B cell (primary cell): ENCODE data around the gene RBM39. TPM values are rescaled to one million over a fixed set of nuclear protein-coding genes. Genes with fewer than 3 reads are reported as not detected.

Experiments
- ATAC-seq: fragments of 200-7000 bp; cut with Tn5 transposase; one replicate; pipeline ENCODE4 v1.10.0; 2021; ENCODE audit warnings: low read depth, mild to moderate bottlenecking, moderate number of reproducible peaks, moderate library complexity
- CTCF ChIA-PET: fragments of 350-600 bp; sonication (Branson Sonifier 250); formaldehyde crosslinking; loops from one replicate; lab custom pipeline; 2021; ENCODE audit warnings: antibody characterized with exemption, inconsistent platforms; lab: Charles Lee
- POLR2A ChIA-PET: fragments of 350-600 bp; sonication (Branson Sonifier 250); formaldehyde crosslinking; loops from one replicate; lab custom pipeline; 2021; ENCODE audit warnings: antibody characterized with exemption; lab: Charles Lee
- DNase-seq: peaks from one replicate; pipeline ENCODE4 v3.0.0; 2013
- H2AFZ ChIP-seq: 2 replicates; pipeline ENCODE4 v1.6.1; 2012; ENCODE audit warnings: mild to moderate bottlenecking, low read depth, low read length; ENCODE audit not compliant: insufficient read depth, poor library complexity, severe bottlenecking
- H3K27ac ChIP-seq, 2 donors: 1 replicate in 1 of 2; 2 replicates in 1 of 2; pipeline ENCODE4 v1.5.1; 2012 to 2013; ENCODE audit warnings: low read length in 2 of 2, mild to moderate bottlenecking in 2 of 2, moderate library complexity in 1 of 2
- H3K27me3 ChIP-seq, 4 experiments: fragments of 200-600 bp in 1 of 4; sonication (generic) in 1 of 4; replicated peaks in 1 of 4; 1 replicate in 2 of 4; 2 replicates in 2 of 4; pipeline versions ENCODE4 v1.6.1 to v1.7.0; 2013 to 2016; ENCODE audit warnings: low read length in 3 of 4, mild to moderate bottlenecking in 2 of 4, mixed read lengths in 1 of 4, moderate library complexity in 1 of 4; ENCODE audit not compliant: insufficient read depth in 4 of 4, control insufficient read depth in 3 of 4; ENCODE audit errors: control extremely low read depth in 1 of 4
- H3K36me3 ChIP-seq, 2 experiments: replicated peaks in 1 of 2; 1 replicate in 1 of 2; 2 replicates in 1 of 2; pipeline versions ENCODE4 v1.6.1 to v1.7.1; 2013; ENCODE audit warnings: low read length in 1 of 2; ENCODE audit not compliant: insufficient read depth in 2 of 2, control insufficient read depth in 1 of 2; ENCODE audit errors: control extremely low read depth in 1 of 2, extremely low read depth in 1 of 2
- H3K4me1 ChIP-seq, 2 donors: fragments of 200-600 bp in 1 of 2; sonication (generic) in 1 of 2; 1 replicate in 1 of 2; 2 replicates in 1 of 2; pipeline versions ENCODE4 v1.5.1 to v1.6.1; 2013 to 2017; ENCODE audit warnings: low read length in 2 of 2; ENCODE audit not compliant: control insufficient read depth in 2 of 2, insufficient read depth in 2 of 2
- H3K4me2 ChIP-seq: replicated peaks from 2 replicates; pipeline ENCODE3; 2012; ENCODE audit warnings: mild to moderate bottlenecking, low read depth, low read length; ENCODE audit not compliant: poor library complexity, severe bottlenecking
- H3K4me3 ChIP-seq, 5 experiments: fragments of 200-600 bp in 1 of 5; sonication (generic) in 1 of 5; 1 replicate in 3 of 5; 2 replicates in 2 of 5; pipeline versions ENCODE4 v1.5.1 to v1.7.0; 2011 to 2016; ENCODE audit warnings: low read length in 4 of 5, mild to moderate bottlenecking in 4 of 5, low read depth in 2 of 5, control low read depth in 1 of 5, moderate library complexity in 1 of 5; ENCODE audit not compliant: insufficient read depth in 1 of 5; ENCODE audit errors: control extremely low read depth in 1 of 5, extremely low read depth in 1 of 5
- H3K79me2 ChIP-seq: fragments of 200-600 bp; sonication (generic); one replicate; pipeline ENCODE4 v1.6.0; 2016; ENCODE audit warnings: low read length; ENCODE audit not compliant: control insufficient read depth, insufficient read depth
- H3K9ac ChIP-seq: fragments of 200-600 bp; sonication (generic); 2 replicates; pipeline ENCODE4 v1.6.1; 2017; ENCODE audit warnings: mild to moderate bottlenecking, low read length, moderate library complexity
- H3K9me3 ChIP-seq, 3 donors: one replicate each; pipeline versions ENCODE4 v1.6.1 to v1.7.1; 2013; ENCODE audit warnings: low read length in 2 of 3; ENCODE audit not compliant: control insufficient read depth in 2 of 3, insufficient read depth in 1 of 3; ENCODE audit errors: control extremely low read depth in 1 of 3
- H4K20me1 ChIP-seq: 2 replicates; pipeline ENCODE4 v1.6.0; 2012; ENCODE audit warnings: mild to moderate bottlenecking, low read length; ENCODE audit not compliant: insufficient read depth, control insufficient read depth, poor library complexity, severe bottlenecking
- H3K27ac Mint-ChIP-seq: one replicate; pipeline ENCODE4 v1.8.0; 2021; ENCODE audit warnings: mixed read lengths
- H3K27me3 Mint-ChIP-seq: one replicate; pipeline ENCODE4 v1.8.0; 2021; ENCODE audit warnings: mixed read lengths
- H3K4me1 Mint-ChIP-seq: one replicate; pipeline ENCODE4 v1.8.0; 2021; ENCODE audit warnings: mixed read lengths
- H3K4me3 Mint-ChIP-seq: one replicate; pipeline ENCODE4 v1.8.0; 2021; ENCODE audit warnings: mixed read lengths
- H3K9me3 Mint-ChIP-seq: one replicate; pipeline ENCODE4 v1.8.0; 2022; ENCODE audit warnings: mixed read lengths; ENCODE audit not compliant: insufficient read depth
- EZH2 ChIP-seq: IDR thresholded peaks from 2 replicates; pipeline ENCODE4 v1.6.1; 2012; ENCODE audit warnings: borderline replicate concordance, low read depth, mild to moderate bottlenecking, moderate library complexity, low read length; ENCODE audit not compliant: insufficient read depth, poor library complexity, severe bottlenecking
- WGBS: methylation state at CpG from one replicate; pipeline ENCODE4 v1.1.5; 2013; ENCODE audit warnings: missing lambda C conversion rate; ENCODE audit not compliant: insufficient coverage; 5-methylcytosine and 5-hydroxymethylcytosine counted together
- intact Hi-C: fragments of 100-400 bp; cut with micrococcal nuclease; formaldehyde crosslinking; loops from one replicate; pipeline ENCODE4 v1.10.0; 2022
- polyA plus RNA-seq: library from polyadenylated mRNA; depleted of rRNA; stranded (reverse); fragments of >200 nt; gene quantifications from 2 replicates; pipeline ENCODE4 v1.2.3, GENCODE V29; 2012
- total RNA-seq, 2 donors: library from RNA; stranded (reverse); fragments of 120-200 nt in 1 of 2; gene quantifications; 1 replicate in 1 of 2; 2 replicates in 1 of 2; pipeline versions ENCODE4 v1.2.3 to v1.2.4, GENCODE V29; 2013 to 2022
- TF ChIP-seq, protein P1 (sequence below): fragments of 200-600 bp; IDR thresholded peaks from one replicate; pipeline ENCODE4 v1.8.0; 2022; ENCODE audit warnings: antibody characterized with exemption, mild to moderate bottlenecking

Gene RBM39
- total and polyA plus RNA-seq, 2 donors (not counting 1 experiment from before 2014, with no cell fraction given), result 217 to 689 TPM

DNA sequence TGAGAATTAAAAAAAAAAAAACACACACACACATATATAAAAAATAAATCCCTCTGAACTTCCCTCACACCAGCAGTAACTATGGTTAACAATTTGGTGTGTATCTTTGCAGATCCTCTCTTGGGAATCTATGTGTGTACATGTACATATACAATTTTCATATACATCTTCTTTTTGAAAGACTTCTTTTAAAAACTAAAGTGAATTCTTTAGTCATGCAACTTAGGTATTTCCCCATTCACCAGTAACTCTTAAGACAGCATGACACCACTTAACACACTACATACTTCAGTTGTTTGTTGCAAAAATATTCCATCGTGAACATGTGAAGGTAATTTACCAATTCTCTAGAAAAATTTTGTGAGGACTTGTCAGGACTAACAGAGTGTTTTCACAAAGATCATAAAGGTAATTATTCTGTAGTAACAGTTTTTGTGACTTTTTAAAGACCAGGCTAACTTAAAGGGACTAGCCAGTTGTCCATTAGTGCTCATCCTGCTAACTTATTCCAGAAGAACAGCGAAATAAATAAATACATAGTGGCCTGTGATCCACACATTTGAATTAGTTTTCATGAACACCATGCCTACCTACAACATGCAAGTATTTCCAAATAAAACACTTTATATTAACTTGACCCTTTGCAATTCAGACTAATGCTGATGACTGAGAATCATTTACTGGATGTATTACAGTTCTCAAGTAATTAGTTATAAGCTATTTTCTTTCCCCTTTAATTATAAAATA is 12.1 kb downstream of the RBM39 start:
- H3K4me1 ChIP-seq, result peaks cover 9 to 10% of the 10 kb centered on the region in 2 donors
- H3K27ac Mint-ChIP-seq, result no peak overlapping the region
- H3K4me2 ChIP-seq, result no peak overlapping the region
- H3K4me3 Mint-ChIP-seq, result no peak overlapping the region
- no peak overlapping the region for H3K27ac ChIP-seq
- ATAC-seq (no peak), DNase-seq (no peak)
- H3K9me3 ChIP-seq, result no peaks in the 10 kb centered on the region
- H4K20me1 ChIP-seq, result peaks cover 98% of the 10 kb centered on the region
- peaks cover 98% of the 10 kb centered on the region for H3K79me2 ChIP-seq
- peaks cover 28% of the 10 kb centered on the region for H3K4me1 Mint-ChIP-seq
- H3K36me3 ChIP-seq, result peaks cover 8 to 95% of the 10 kb centered on the region in 2 experiments
- H3K27me3 ChIP-seq, result no peaks in the 10 kb centered on the region
- H2AFZ ChIP-seq, result no peak overlapping the region
- no peak for TF ChIP-seq EZH2
- TF ChIP-seq, protein P1, sequence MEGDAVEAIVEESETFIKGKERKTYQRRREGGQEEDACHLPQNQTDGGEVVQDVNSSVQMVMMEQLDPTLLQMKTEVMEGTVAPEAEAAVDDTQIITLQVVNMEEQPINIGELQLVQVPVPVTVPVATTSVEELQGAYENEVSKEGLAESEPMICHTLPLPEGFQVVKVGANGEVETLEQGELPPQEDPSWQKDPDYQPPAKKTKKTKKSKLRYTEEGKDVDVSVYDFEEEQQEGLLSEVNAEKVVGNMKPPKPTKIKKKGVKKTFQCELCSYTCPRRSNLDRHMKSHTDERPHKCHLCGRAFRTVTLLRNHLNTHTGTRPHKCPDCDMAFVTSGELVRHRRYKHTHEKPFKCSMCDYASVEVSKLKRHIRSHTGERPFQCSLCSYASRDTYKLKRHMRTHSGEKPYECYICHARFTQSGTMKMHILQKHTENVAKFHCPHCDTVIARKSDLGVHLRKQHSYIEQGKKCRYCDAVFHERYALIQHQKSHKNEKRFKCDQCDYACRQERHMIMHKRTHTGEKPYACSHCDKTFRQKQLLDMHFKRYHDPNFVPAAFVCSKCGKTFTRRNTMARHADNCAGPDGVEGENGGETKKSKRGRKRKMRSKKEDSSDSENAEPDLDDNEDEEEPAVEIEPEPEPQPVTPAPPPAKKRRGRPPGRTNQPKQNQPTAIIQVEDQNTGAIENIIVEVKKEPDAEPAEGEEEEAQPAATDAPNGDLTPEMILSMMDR, result no peak
- WGBS, result 100% methylated on average over 1 of the region's 2 CpGs
- no peaks in the 10 kb centered on the region for H3K27me3 Mint-ChIP-seq
- no peak overlapping the region for H3K9ac ChIP-seq
- intact Hi-C loops, result loop anchor here (2.0 to 10.0 kb wide), 2 partner anchors 15 to 45 kb away; partner anchors contain the start of gene PHF20
- H3K4me3 ChIP-seq, result no peak overlapping the region
- ChIA-PET POLR2A (interaction anchor here (0.9 to 1.2 kb wide), 2 partner anchors 28 to 31 kb away, joined by 3 read pairs; partner anchors contain the start of genes NFS1 and ROMO1), CTCF (interaction anchor here (1.3 kb wide), 1 partner anchor 9 kb away, joined by 8 read pairs; no protein-coding TSS in a partner anchor)
- no peaks in the 10 kb centered on the region for H3K9me3 Mint-ChIP-seq

DNA sequence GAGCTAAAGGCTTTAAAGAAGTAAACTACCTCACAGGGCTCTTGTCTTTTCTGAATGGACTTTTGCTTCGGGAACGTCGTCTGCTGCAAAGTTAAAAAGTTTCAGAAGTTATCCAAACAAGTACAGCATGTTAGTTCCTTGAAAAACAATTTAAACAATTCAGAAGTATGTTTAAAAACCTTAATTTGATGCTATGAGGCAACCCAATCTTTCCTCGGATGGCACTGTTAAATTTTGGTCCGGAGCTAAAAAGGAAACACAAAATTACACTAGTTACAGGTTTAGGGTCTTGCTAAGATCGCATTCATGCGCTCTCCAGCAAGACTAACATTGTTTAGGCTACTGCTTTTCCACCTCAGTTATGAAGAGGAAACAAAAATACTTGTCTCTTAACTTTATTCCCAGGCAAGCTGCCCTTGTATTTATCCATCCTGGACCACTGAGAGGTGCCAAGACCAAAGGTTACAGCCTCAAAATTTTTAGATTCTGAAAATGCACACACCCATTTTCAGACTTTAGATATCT is 12.7 kb downstream of the RBM39 start:
- H3K36me3 ChIP-seq, result peaks cover 14 to 95% of the 10 kb centered on the region in 2 experiments
- ChIA-PET POLR2A (interaction anchor here (0.9 to 1.1 kb wide), 2 partner anchors 13 to 28 kb away, joined by 3 to 4 read pairs; partner anchors contain the start of gene RBM39), CTCF (no interaction called here)
- H3K4me1 ChIP-seq, result peaks cover 3 to 4% of the 10 kb centered on the region in 2 donors
- peaks cover 96% of the 10 kb centered on the region for H4K20me1 ChIP-seq
- H3K4me2 ChIP-seq, result no peak overlapping the region
- no peak overlapping the region for H3K4me3 ChIP-seq
- intact Hi-C loops, result loop anchor here (10.0 kb wide), 1 partner anchor 45 kb away; the partner anchor contains the start of gene PHF20
- no peaks in the 10 kb centered on the region for H3K27me3 Mint-ChIP-seq
- H3K79me2 ChIP-seq, result peaks cover 96% of the 10 kb centered on the region
- H3K4me1 Mint-ChIP-seq, result peaks cover 21% of the 10 kb centered on the region
- DNase-seq, result no peak
- no peak overlapping the region for H2AFZ ChIP-seq
- no peaks in the 10 kb centered on the region for H3K9me3 Mint-ChIP-seq
- TF ChIP-seq, protein P1, result no peak
- TF ChIP-seq EZH2, result no peak
- ATAC-seq, result no peak
- no peaks in the 10 kb centered on the region for H3K27me3 ChIP-seq
- H3K27ac Mint-ChIP-seq, result no peak overlapping the region
- H3K9me3 ChIP-seq, result no peaks in the 10 kb centered on the region
- WGBS, result 96% methylated on average over 4 of the region's 7 CpGs
- no peak overlapping the region for H3K9ac ChIP-seq
- no peak overlapping the region for H3K4me3 Mint-ChIP-seq
- no peak overlapping the region for H3K27ac ChIP-seq
